ENCODE results near the gene PROM2. TPM values are rescaled to one million over a fixed set of nuclear protein-coding genes. Genes with fewer than 3 reads are reported as not detected.

Gene PROM2
- total and polyA plus RNA-seq, 10 of the 15 experiments (the other 5 are each of a cell fraction or from before 2014, with no cell fraction given) = 0.01 to 0.04 TPM; not detected in 8

DNA sequence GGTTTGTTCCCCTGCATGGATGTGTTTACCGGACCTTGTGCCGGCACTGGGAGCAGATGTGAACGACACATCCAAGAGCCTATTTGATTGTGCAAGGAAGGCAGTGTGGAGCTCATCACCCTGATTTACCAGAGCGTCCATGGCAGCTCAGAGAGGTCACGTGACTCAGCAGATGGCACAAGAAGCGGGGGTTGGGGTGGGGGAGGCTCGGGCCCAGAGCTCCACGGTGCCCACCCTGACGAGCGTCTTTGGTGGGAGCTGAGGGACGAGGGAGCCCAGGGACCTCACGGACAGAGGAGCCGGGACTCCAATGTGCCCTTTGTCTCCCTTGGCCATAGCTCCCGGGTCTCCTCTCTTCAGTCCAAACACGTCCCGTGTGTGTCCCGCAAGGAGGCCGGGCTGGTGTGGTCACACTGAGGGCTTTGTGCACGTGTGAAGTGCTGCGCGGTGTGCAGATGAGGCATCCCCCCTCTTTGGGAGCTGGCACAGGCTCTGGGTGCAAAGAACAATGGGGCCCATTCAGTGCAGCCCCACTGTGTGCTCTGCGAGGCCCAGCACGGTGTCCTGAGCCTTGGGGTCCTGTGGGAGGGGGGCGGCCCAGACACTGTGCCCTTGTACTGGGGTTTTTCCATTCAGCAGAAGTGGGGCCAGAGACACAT, 38.4 kb downstream of the PROM2 start:
- no TSS peak for BruUV-seq (replicated peaks)
- 30% methylated on average over 24 of the region's 24 CpGs for WGBS (ENCODE audit: insufficient coverage, insufficient replicate concordance, low lambda C conversion rate, missing lambda C conversion rate)
- ChIA-PET SMC1A (ENCODE audit: uncharacterized antibody, unreplicated experiment) (interaction anchor here (0.6 kb wide), 1 partner anchor 289 kb away, joined by 3 read pairs; no protein-coding TSS in a partner anchor), POLR2A (no interaction called here), RAD21 (ENCODE audit: unreplicated experiment) (interaction anchor here (0.6 kb wide), 1 partner anchor 75 kb away, joined by 3 read pairs; no protein-coding TSS in a partner anchor), CTCF (no interaction called here)
- Histone ChIP-seq H3K4me2 (ENCODE audit: control insufficient read depth, insufficient read depth) (no peak overlapping the region), H3K9me3 (replicated peaks; ENCODE audit: control insufficient read depth, insufficient read depth, low read length) (no peaks in the 10 kb centered on the region), H3K27me3 (replicated peaks in 1 of 2; ENCODE audit: control insufficient read depth in 2 of 2, insufficient read depth in 2 of 2, low read length in 1 of 2) (no peaks in the 10 kb centered on the region; a peak in 1 of 4 replicates), H2AFZ (ENCODE audit: control insufficient read depth, low read depth, low read length) (no peak overlapping the region), H3K79me2 (ENCODE audit: control insufficient read depth, insufficient read depth, low read length) (no peaks in the 10 kb centered on the region), H4K20me1 (ENCODE audit: control insufficient read depth, insufficient read depth) (no peaks in the 10 kb centered on the region), H3K36me3 (ENCODE audit: control insufficient read depth in 2 of 2, insufficient read depth in 2 of 2, low read length in 1 of 2) (no peaks in the 10 kb centered on the region), H3K4me3 (no peak overlapping the region), H3K4me1 (ENCODE audit: control insufficient read depth, insufficient read depth, low read length) (no peaks in the 10 kb centered on the region), H3K27ac (ENCODE audit: control insufficient read depth, insufficient read depth) (no peak overlapping the region), H3K9ac (ENCODE audit: control insufficient read depth, insufficient read depth, low read length) (no peak overlapping the region)
- in situ Hi-C loops (cut with MboI) = no loop called here
- intact Hi-C loops (cut with micrococcal nuclease; ENCODE audit: unreplicated experiment) = no loop called here
- FAIRE-seq (no peak), ATAC-seq (no peak), DNase-seq (ENCODE audit: low read depth, low spot score) (no peak)
- TF ChIP-seq JUNB (IDR thresholded peaks at IDR 0.05) = no peak
- TF ChIP-seq ZNF24 (IDR thresholded peaks at IDR 0.05) = no peak
- no peak for TF ChIP-seq CHD1 (IDR thresholded peaks at IDR 0.05; ENCODE audit: low read depth, low read length)
- no peak for TF ChIP-seq NR2C1 (IDR thresholded peaks at IDR 0.05)
- TF ChIP-seq PBX3 (IDR thresholded peaks at IDR 0.05; ENCODE audit: insufficient replicate concordance, low read depth, low read length) = no peak
- TF ChIP-seq YY1 (IDR thresholded peaks at IDR 0.05; ENCODE audit: low read depth, low read length) = no peak
- no peak for TF ChIP-seq NR2F1 (conservative IDR thresholded peaks at IDR 0.05)
- no peak for TF ChIP-seq EGR1 (IDR thresholded peaks at IDR 0.05; ENCODE audit: borderline replicate concordance in 1 of 2, low read depth in 2 of 2, low read length in 2 of 2)
- no peak for TF ChIP-seq WRNIP1 (IDR thresholded peaks at IDR 0.05; ENCODE audit: borderline replicate concordance, low read depth, low read length)
- TF ChIP-seq SUZ12 (IDR thresholded peaks at IDR 0.05; ENCODE audit: unreplicated experiment) = no peak
- TF ChIP-seq NBN (IDR thresholded peaks at IDR 0.05) = no peak
- no peak for TF ChIP-seq BRCA1 (IDR thresholded peaks at IDR 0.05; ENCODE audit: low read depth, low read length)
- no peak for TF ChIP-seq POLR2A (IDR thresholded peaks at IDR 0.05; ENCODE audit: low read depth, low read length)
- no peak for TF ChIP-seq FOS (IDR thresholded peaks at IDR 0.05; ENCODE audit: borderline replicate concordance, extremely low read depth, insufficient read length)
- TF ChIP-seq RCOR1 (conservative IDR thresholded peaks at IDR 0.05; ENCODE audit: low read depth, low read length) = no peak
- no peak for TF ChIP-seq MXI1 (IDR thresholded peaks at IDR 0.05; ENCODE audit: low read depth, low read length)
- TF ChIP-seq, protein P1, sequence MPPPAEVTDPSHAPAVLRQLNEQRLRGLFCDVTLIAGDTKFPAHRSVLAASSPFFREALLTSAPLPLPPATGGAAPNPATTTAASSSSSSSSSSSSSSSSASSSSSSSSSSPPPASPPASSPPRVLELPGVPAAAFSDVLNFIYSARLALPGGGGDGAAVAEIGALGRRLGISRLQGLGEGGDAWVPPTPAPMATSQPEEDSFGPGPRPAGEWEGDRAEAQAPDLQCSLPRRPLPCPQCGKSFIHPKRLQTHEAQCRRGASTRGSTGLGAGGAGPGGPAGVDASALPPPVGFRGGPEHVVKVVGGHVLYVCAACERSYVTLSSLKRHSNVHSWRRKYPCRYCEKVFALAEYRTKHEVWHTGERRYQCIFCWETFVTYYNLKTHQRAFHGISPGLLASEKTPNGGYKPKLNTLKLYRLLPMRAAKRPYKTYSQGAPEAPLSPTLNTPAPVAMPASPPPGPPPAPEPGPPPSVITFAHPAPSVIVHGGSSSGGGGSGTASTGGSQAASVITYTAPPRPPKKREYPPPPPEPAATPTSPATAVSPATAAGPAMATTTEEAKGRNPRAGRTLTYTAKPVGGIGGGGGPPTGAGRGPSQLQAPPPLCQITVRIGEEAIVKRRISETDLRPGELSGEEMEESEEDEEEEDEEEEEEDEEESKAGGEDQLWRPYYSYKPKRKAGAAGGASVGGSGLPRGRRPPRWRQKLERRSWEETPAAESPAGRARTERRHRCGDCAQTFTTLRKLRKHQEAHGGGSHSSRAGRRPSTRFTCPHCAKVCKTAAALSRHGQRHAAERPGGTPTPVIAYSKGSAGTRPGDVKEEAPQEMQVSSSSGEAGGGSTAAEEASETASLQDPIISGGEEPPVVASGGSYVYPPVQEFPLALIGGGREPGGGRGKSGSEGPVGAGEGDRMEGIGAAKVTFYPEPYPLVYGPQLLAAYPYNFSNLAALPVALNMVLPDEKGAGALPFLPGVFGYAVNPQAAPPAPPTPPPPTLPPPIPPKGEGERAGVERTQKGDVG (CRISPR knock-in tag; IDR thresholded peaks at IDR 0.05) = no peak
